Mesothelial cell of epicardium (in vitro differentiated cells): Measurements from ENCODE around the gene MRPL4. TPM values are rescaled to one million over a fixed set of nuclear protein-coding genes. Genes with fewer than 3 reads are reported as not detected.

Experiments
- DNase-seq, 2 experiments: peaks; one replicate each; pipeline ENCODE4 v3.0.0; 2021; ENCODE audit warnings: low spot score in 2 of 2; ENCODE audit not compliant: unreplicated experiment in 2 of 2
- H3K27ac Mint-ChIP-seq: 2 replicates; pipeline ENCODE4 v1.8.0; 2021; ENCODE audit warnings: mixed read lengths
- H3K27me3 Mint-ChIP-seq: 2 replicates; pipeline ENCODE4 v1.8.0; 2021; ENCODE audit warnings: low read depth, mixed read lengths
- H3K36me3 Mint-ChIP-seq: 2 replicates; pipeline ENCODE4 v1.8.0; 2021; ENCODE audit warnings: mixed read lengths
- H3K4me1 Mint-ChIP-seq: 2 replicates; pipeline ENCODE4 v1.8.0; 2021; ENCODE audit warnings: mixed read lengths
- H3K4me3 Mint-ChIP-seq: 2 replicates; pipeline ENCODE4 v1.8.0; 2021; ENCODE audit warnings: mild to moderate bottlenecking, moderate library complexity, mixed read lengths
- H3K9me3 Mint-ChIP-seq: 2 replicates; pipeline ENCODE4 v1.8.0; 2021; ENCODE audit warnings: mixed read lengths
- CTCF ChIP-seq: fragments of 200-600 bp; sonication (generic); IDR thresholded peaks from one replicate; pipeline ENCODE4 v1.5.0; 2021; ENCODE audit warnings: antibody characterized with exemption; ENCODE audit not compliant: unreplicated experiment
- total RNA-seq: library from RNA; stranded (reverse); gene quantifications from 3 replicates; pipeline ENCODE4 v1.2.1, GENCODE V29; 2021

Gene MRPL4
- total RNA-seq, 1 donor from 2014 or later: 54.1 TPM

- Mint-ChIP-seq H3K36me3 (no peaks in the 10 kb centered on the region), H3K4me1 (no peaks in the 10 kb centered on the region), H3K4me3 (peak overlapping the region; percentile 55), H3K27me3 (peaks cover 46% of the 10 kb centered on the region), H3K27ac (no peak overlapping the region), H3K9me3 (no peaks in the 10 kb centered on the region)
- peak; percentile 84 for TF ChIP-seq CTCF
- peak; percentile 70 to 89 for DNase-seq
These were observed 17.5 kb downstream of the MRPL4 start for GRCh38 chr19:10269333-10270179.

GRCh38 chr19:10270180-10270615, 18.2 kb downstream of the MRPL4 start:
- TF ChIP-seq CTCF: no peak
- Mint-ChIP-seq H3K4me1 (no peaks in the 10 kb centered on the region), H3K9me3 (no peaks in the 10 kb centered on the region), H3K36me3 (no peaks in the 10 kb centered on the region), H3K27me3 (peaks cover 50% of the 10 kb centered on the region), H3K27ac (no peak overlapping the region), H3K4me3 (peak overlapping the region; percentile 55)
- DNase-seq: no peak

- no peak for DNase-seq
- Mint-ChIP-seq H3K27me3 (peaks cover 50% of the 10 kb centered on the region), H3K4me1 (no peaks in the 10 kb centered on the region), H3K9me3 (no peaks in the 10 kb centered on the region), H3K36me3 (no peaks in the 10 kb centered on the region), H3K4me3 (peak within 1 kb of the TSS; percentile 55), H3K27ac (no peak within 1 kb of the TSS)
- no peak for TF ChIP-seq CTCF
These were observed 18.8 kb downstream of the MRPL4 start, which contains the start of gene ICAM1 for GRCh38 chr19:10270616-10271394. Gene ICAM1, plus strand, starts transcription at chr19:10271120. Its CDS starts 40 bp downstream, at chr19:10271160.

GRCh38 chr19:10271543-10272086, 19.6 kb downstream of the MRPL4 start:
- H3K36me3 Mint-ChIP-seq: no peaks in the 10 kb centered on the region
- no peaks in the 10 kb centered on the region for H3K4me1 Mint-ChIP-seq
- DNase-seq: no peak
- H3K27ac Mint-ChIP-seq: no peak overlapping the region
- peak overlapping the region; percentile 15 for H3K4me3 Mint-ChIP-seq
- H3K9me3 Mint-ChIP-seq: no peaks in the 10 kb centered on the region
- peaks cover 50% of the 10 kb centered on the region for H3K27me3 Mint-ChIP-seq
- no peak for TF ChIP-seq CTCF

GRCh38 chr19:10274589-10274988, 22.6 kb downstream of the MRPL4 start:
- peaks cover 47% of the 10 kb centered on the region for H3K27me3 Mint-ChIP-seq
- no peaks in the 10 kb centered on the region for H3K9me3 Mint-ChIP-seq
- DNase-seq: no peak
- no peak overlapping the region for H3K27ac Mint-ChIP-seq
- no peak overlapping the region for H3K4me3 Mint-ChIP-seq
- H3K36me3 Mint-ChIP-seq: no peaks in the 10 kb centered on the region
- TF ChIP-seq CTCF: no peak
- no peaks in the 10 kb centered on the region for H3K4me1 Mint-ChIP-seq
